ENCODE results near the gene LRRC1.

GRCh38 chr6:53794137-53794719 is 577 bp upstream of the LRRC1 start:
- TF ChIP-seq, protein P1, sequence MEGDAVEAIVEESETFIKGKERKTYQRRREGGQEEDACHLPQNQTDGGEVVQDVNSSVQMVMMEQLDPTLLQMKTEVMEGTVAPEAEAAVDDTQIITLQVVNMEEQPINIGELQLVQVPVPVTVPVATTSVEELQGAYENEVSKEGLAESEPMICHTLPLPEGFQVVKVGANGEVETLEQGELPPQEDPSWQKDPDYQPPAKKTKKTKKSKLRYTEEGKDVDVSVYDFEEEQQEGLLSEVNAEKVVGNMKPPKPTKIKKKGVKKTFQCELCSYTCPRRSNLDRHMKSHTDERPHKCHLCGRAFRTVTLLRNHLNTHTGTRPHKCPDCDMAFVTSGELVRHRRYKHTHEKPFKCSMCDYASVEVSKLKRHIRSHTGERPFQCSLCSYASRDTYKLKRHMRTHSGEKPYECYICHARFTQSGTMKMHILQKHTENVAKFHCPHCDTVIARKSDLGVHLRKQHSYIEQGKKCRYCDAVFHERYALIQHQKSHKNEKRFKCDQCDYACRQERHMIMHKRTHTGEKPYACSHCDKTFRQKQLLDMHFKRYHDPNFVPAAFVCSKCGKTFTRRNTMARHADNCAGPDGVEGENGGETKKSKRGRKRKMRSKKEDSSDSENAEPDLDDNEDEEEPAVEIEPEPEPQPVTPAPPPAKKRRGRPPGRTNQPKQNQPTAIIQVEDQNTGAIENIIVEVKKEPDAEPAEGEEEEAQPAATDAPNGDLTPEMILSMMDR (optimal IDR thresholded peaks at IDR 0.05 in 1 of 3, IDR thresholded peaks at IDR 0.05 in 1 of 3, conservative IDR thresholded peaks at IDR 0.05 in 1 of 3; ENCODE audit: extremely low read depth in 1 of 3, insufficient read depth in 2 of 3, low read length in 3 of 3): peak in 2 of 3 experiments; percentile 34 to 47
- TF ChIP-seq EZH2 (IDR thresholded peaks at IDR 0.05; ENCODE audit: low read length): no peak

All from keratinocyte (primary cell).